Limb (tissue), 2 donors: ENCODE measurements around the gene GRM3.

Experiments used
- DNase-seq, 2 donors: peaks; one replicate each; pipeline ENCODE4 v3.0.0-alpha.2; 2016; ENCODE audit errors: extremely low spot score in 2 of 2

Gene GRM3

GRCh38 chr7:86785641-86786040 is 141.9 kb downstream of the GRM3 start:
- DNase-seq = no peak

- DNase-seq = no peak
Observed at GRCh38 chr7:86786376-86786775, 142.7 kb downstream of the GRM3 start.

GRCh38 chr7:86788948-86789347 is 145.2 kb downstream of the GRM3 start:
- DNase-seq = no peak

DNA sequence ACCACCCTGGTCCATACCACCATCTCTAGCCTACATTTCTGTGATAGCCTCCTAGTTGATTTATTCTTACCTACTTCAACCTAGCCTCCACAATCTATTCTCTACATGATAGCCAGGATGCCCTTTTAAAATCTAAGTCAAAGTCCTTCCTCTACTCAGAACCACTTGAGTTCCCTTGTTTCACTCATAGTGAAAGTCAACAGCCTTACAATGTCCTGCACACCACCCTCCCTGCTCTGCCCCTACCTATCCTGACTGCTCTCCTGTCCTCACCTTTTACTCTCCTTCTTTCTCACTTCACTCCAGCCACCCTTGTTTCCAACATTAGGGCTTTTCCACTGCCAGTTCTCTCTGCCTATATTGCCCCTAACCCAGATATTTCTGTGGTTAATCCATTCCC is 146.7 kb downstream of the GRM3 start:
- DNase-seq = no peak

DNA sequence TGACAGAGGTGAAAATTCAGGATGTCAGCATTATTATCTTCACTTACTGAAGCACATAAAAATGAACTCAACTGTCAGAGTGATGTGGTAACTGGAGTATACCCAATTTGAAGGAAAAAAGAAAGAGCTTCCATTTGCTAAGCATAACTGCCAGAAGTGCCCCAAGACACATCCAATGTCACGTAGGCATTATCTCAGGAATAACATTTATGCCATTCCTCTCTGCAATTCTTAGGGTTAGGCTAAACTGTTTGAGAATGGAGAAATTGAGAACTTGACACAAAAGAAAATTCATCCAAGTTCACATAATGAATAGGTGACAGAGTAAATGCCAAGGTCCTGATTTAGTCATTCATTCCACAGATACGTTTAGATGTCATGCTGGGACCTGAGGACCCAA is 148.6 kb downstream of the GRM3 start:
- DNase-seq = no peak

DNA sequence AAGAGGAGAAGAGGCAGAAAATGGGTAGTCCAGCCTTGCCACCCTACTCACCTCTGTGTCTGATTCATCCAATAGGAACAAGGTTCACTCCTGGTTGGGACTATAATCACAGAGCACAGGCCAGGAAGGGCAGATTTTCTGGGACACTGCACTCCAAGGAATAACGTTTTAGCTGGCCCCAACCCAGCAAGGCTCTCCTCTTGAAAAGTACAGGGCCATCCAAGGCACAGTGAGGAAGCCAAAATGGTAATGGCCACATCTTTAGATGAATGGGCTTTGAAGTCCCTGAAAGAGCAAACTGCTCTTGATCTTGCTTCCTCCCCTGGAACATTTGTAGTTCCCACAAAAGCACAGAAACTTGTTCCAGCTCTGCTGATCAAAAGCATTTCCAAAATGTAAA is 149.4 kb downstream of the GRM3 start:
- no peak for DNase-seq

DNA sequence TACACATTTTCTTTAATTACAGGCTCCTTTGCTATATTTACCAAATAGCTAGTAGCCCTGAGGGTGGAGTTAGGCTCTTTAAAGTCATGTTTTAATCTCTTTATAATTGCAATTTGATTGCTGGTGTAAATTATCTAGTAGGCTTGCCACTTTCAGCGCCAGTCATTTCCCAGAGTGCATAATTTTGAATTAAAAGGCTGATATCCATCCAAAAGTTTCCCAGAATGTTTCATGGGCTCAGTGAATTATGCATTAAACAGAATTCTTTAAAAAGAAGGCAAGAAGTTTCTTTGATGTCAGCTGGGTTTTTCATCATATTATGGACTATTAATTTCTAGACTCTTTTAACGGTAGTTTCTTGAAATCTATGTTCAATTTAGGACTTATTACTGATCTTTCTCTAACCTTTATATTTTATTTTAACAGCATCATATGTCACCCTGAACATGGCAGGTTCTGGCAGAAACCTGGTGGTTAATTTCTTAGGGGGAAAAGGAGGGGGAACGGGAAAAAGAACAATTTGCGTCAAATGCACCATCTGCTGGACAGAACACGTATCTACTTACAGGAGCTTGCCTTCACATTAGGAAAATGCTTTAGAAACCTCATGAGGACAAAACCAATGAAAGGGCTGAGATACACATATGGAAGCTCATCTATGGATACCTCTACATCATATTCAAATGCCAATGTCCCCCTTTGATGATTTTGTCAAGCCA is 171.1 kb downstream of the GRM3 start:
- peak; percentile 30 to 32 for DNase-seq

GRCh38 chr7:86815556-86815955 is 171.8 kb downstream of the GRM3 start:
- no peak for DNase-seq

DNA sequence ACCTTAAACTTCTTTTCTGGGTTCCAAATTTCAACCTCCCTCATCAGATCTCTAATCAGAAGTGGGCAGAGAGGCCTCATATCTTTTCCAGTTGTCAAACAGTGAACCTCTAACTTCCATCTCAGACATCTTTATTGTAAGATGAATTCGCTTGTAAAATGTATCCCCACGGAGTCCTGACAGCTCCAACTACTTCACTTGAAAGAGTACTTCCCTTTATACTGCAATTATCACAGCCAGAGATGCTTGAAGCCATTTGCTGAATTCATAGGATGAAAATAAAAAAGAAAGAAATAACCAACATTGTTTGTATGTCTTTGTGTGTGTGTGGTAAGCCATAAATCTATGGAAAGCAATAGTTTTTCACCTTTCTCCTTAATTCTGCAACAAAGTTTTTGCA is 175.2 kb downstream of the GRM3 start:
- no peak for DNase-seq

DNA sequence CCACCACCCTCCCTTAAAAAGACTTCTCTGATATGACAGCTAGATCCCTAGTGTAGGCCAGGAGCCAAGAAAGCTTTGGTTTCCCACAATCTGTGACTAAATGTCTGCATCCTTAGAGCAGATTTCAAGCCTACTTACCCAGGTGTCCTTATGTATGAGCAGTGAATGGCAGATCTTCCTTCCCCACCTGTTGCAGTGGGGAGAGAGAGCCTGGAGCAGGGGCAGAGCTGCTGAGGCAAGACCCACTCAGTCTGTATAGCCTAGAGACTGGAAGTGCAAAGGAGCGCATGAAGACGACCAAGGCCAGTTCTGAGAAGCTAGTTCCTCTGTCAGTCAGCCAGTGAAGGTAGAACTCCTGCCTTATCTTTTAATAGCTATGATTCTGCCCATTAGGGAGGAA is 180.1 kb downstream of the GRM3 start:
- DNase-seq = no peak

DNA sequence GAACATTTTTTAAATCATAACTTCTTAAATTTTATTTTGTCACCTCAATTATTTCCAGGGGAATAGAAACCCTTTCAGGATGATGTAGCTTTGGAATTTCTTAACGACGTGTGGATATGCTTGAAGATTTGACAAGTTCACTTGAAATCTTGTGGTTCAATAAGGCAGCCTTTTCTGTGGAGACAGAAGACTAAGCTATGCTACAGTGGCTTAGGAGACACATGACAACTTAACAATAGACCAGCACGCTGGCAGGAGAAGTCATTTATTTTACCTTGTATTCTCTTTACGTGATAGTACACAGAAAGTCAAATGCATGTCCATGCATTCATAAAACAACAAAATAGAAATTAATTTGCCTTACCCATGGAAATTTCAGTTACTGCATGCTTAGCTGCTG is 181.6 kb downstream of the GRM3 start:
- no peak for DNase-seq

DNA sequence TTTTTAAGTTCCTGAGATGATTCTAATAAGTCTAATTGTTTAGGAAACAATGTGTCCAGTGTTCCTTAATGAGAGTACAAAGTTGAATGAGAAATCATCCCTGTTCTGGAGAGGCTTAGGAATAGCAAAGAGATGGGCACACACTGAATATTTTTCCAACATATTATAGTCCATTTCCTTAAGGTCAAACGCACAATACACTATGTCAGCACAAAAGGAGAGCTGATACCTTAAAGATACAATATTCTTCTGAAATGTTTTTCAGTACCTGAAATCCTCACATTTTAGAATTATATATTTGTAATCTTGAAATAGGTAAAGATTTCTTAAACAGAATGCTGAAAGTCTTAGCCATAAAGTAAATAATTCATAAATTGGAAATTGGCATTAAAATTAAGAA is 183.2 kb downstream of the GRM3 start:
- no peak for DNase-seq

DNA sequence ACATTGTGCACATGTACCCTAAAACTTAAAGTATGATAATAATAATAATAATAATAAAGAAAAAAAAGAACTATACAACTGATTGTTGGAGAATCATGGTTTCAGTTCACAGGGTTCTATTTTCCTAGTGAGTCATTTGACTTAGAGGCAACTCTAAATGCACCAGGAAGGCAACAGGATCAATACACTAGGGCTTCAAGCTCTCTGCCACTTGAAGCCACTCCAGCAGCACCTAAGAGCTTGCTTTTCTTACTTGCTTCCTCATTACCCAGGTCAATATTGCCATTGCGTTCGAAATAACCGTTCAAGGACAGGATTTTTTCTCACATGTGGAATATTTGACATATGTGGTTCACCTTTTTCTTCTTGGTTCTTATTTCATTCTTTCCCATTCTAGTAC is 189.7 kb downstream of the GRM3 start:
- DNase-seq = no peak

GRCh38 chr7:86837235-86837634 is 193.5 kb downstream of the GRM3 start:
- no peak for DNase-seq

- DNase-seq = no peak
Observed at GRCh38 chr7:86844608-86845007, 200.9 kb downstream of the GRM3 start.

DNA sequence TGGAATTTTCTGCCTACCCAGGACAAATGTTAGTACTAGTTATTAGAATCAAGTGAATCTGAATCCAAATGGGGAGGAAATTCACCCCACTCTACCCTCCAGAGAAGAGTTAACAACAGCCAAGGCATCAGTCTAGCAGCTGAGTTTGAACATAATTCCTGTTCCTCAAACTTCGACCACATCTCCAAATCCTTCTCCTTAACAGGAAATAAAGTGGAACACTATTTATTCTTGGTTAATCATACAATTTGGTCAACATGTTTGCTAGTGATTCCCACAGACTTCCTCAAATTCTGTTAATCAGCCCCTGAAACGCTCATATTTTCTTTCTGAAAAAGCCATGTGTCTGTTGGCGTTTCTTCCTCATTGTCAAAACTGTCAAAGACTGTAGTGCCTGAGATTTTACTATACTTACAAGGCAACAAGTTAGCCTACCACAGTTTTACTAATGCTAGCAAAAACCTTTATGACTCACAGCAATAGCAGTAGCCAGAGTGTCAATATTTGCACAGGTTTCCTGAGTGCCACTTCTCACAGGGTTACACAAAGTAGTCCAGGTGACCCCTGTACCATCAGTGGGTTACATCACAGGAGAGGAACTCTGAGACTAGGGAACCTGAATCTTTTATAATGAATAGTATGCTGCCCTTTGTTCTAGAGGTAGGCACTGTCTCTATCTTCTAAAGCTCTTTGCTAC is 202.9 kb downstream of the GRM3 start:
- no peak for DNase-seq

- DNase-seq = no peak
Observed at GRCh38 chr7:86848226-86848625, 204.5 kb downstream of the GRM3 start.

- DNase-seq = no peak
Observed at GRCh38 chr7:86851566-86851965, 207.9 kb downstream of the GRM3 start.

DNA sequence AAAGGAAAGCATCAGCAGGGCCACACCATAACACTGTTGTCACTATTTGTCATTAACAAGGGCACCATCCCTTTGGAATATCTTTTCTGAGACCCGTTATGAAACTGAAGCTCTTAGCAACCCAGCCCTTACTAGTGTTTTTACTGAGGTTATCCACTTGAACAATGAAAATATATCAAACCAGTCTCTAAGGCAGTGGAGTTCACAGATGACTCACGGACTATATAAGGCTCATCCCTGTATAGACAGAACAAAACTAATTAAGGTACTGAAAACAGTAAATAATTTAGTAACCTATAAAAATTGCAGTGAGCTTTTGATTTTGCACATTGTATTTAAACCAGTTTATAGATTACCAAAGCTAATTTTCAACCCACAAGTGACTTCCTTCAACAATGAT is 219.7 kb downstream of the GRM3 start:
- no peak for DNase-seq

DNA sequence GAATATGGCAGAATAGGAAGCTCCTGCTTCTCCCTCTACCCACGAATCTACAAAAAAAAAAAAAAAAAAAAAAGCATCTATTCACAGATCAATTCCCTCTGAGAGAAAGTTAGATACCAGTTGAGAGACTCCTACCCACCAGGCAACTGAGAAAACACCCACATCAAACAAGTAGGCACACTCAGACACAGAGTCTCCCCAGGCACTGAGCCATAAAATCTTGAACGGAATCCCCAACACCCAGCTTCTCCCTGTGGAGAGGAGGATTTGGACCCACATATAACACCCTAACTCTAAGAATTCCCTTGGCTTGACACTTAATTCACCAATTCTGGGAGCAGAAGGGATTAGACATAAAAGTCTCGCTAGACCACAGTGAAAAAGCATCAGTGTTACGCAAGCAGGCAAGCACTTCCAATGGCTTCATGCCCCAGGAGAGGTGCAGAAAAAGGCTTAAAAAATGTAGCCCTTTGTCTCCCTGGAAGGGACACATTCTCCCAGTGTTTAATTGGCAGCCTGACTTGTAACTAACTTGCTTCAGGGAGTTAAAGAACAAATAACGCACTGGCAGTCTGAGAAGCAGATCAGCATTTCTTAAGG is 223.6 kb downstream of the GRM3 start:
- no peak for DNase-seq

GRCh38 chr7:86876146-86876545 is 232.4 kb downstream of the GRM3 start:
- no peak for DNase-seq

DNA sequence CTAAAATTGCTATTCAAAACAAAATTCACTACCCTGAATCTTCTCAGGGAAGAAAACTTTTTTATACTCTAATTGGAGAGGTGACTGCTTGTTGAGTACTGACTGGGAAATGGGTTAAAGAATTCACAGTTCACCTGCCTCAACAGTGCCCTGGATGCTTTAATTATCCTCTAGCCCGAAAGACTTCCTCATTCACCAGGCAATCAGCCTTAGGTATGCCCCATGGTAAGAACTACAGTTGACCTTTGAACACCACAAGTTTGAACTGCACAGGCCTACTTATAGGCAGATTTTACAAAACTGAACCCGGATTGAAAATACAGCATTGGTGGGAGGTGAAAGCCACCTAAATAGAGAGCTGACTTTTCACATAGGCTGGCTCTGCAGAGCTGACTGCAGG is 240.4 kb downstream of the GRM3 start:
- DNase-seq = no peak

DNA sequence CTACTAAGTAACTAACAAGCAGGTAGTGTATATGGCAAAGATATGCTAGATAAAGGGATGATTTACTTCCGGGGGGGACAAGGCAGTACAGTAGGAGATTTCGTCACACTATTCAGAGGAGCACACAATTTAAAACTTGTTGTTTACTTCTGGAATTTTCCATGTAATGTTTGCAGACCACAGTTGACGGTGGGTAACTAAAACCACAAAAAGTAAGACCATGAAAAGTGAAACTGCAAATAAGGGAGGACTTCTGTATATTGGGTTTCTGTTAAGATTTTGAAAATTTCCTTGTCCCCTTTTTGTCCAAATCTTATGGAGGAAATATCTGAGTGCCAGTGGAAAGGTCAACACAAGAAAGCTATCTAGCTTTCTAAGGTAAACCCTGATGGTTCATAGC is 245.8 kb downstream of the GRM3 start:
- no peak for DNase-seq
